HFFc6 (cell line): ENCODE results near the gene ABCB7. TPM values are rescaled to one million over a fixed set of nuclear protein-coding genes. Genes with fewer than 3 reads are reported as not detected.
"Not testable (repeated sequence)": the region's sequence is repeated elsewhere in the genome, so short reads cannot be mapped to it uniquely, and the experiment has no call there.

Experiments
- DNase-seq: peaks from one replicate; pipeline ENCODE4 v3.0.0-alpha.2; 2018
- H3K27ac Mint-ChIP-seq: 2 replicates; pipeline ENCODE4 v1.8.0; 2020; ENCODE audit warnings: mild to moderate bottlenecking, mixed read lengths
- H3K27me3 Mint-ChIP-seq: 2 replicates; pipeline ENCODE4 v1.8.0; 2021; ENCODE audit warnings: mild to moderate bottlenecking, moderate library complexity, mixed read lengths; ENCODE audit not compliant: insufficient read depth
- H3K36me3 Mint-ChIP-seq: 2 replicates; pipeline ENCODE4 v1.8.0; 2021; ENCODE audit warnings: low read depth, mixed read lengths
- H3K4me1 Mint-ChIP-seq: 2 replicates; pipeline ENCODE4 v1.8.0; 2020; ENCODE audit warnings: low read depth, mixed read lengths
- H3K4me3 Mint-ChIP-seq: 2 replicates; pipeline ENCODE4 v1.8.0; 2020; ENCODE audit warnings: mild to moderate bottlenecking, moderate library complexity, mixed read lengths
- H3K9me3 Mint-ChIP-seq: 2 replicates; pipeline ENCODE4 v1.8.0; 2020; ENCODE audit warnings: mild to moderate bottlenecking, mixed read lengths
- total RNA-seq, 6 experiments: library from RNA; stranded (reverse); fragmentation: NEBNext Ultra II Directional; extraction: Animal tissue kit (Norgen Biotek cat#: 25700); gene quantifications; 2 replicates in 1 of 6; 3 replicates in 5 of 6; pipeline ENCODE4 v1.2.3, GENCODE V29; 2021
- TF ChIP-seq, protein P1 (sequence below): fragments of 200-600 bp; sonication (generic); IDR thresholded peaks from 2 replicates; pipeline ENCODE4 v1.5.0; 2021; ENCODE audit warnings: antibody characterized with exemption, mild to moderate bottlenecking

Gene ABCB7
- total RNA-seq, 6 experiments from 2014 or later: 15.0 to 16.7 (median 15.5) TPM

DNA sequence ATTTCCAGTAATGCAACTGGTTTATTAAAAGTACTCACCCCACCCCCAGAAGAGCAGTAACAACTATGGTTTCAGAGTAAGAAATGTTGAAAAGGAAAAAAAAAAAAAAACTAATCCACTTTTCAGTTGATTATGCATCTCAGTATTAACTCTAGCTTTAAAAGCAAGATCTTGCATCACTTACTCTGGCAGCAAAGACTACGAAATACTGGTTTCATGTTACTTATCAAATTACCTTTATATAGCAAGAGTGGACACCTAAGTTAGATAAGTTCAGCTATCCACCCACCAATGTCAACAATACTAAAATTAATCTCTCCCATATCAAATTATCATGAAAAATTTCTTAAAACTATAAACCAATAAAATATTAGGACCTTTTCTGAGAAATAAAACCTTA lies 105.0 kb downstream of the ABCB7 start:
- Mint-ChIP-seq H3K36me3 (peaks cover 4% of the 10 kb centered on the region; the same call in 1 of the 2 replicates), H3K27ac (no peak overlapping the region), H3K9me3 (no peaks in the 10 kb centered on the region), H3K4me3 (no peak overlapping the region), H3K4me1 (no peaks in the 10 kb centered on the region), H3K27me3 (no peaks in the 10 kb centered on the region)
- no peak for DNase-seq
- TF ChIP-seq, protein P1, sequence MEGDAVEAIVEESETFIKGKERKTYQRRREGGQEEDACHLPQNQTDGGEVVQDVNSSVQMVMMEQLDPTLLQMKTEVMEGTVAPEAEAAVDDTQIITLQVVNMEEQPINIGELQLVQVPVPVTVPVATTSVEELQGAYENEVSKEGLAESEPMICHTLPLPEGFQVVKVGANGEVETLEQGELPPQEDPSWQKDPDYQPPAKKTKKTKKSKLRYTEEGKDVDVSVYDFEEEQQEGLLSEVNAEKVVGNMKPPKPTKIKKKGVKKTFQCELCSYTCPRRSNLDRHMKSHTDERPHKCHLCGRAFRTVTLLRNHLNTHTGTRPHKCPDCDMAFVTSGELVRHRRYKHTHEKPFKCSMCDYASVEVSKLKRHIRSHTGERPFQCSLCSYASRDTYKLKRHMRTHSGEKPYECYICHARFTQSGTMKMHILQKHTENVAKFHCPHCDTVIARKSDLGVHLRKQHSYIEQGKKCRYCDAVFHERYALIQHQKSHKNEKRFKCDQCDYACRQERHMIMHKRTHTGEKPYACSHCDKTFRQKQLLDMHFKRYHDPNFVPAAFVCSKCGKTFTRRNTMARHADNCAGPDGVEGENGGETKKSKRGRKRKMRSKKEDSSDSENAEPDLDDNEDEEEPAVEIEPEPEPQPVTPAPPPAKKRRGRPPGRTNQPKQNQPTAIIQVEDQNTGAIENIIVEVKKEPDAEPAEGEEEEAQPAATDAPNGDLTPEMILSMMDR: no peak

DNA sequence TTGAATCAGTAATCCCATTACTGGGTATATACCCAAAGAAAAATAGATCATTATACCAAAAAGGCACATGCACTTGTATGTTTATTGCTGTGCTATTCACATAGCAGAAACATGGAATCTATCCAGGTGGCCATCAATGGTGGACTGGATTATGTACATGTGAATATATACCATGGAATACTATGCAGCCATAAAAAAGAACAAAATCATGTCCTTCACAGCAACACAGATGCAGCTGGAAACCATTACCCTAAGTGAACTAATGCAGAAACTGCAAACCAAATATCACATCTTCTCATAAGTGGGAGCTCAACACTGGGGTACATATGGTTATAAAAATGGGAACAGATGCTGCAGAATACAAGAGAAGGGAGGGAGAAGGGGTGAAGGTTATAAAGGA lies 110.7 kb downstream of the ABCB7 start:
- Mint-ChIP-seq H3K4me3 (no peak overlapping the region), H3K36me3 (peaks cover 4% of the 10 kb centered on the region; the same call in 1 of the 2 replicates), H3K4me1 (no peaks in the 10 kb centered on the region)

DNA sequence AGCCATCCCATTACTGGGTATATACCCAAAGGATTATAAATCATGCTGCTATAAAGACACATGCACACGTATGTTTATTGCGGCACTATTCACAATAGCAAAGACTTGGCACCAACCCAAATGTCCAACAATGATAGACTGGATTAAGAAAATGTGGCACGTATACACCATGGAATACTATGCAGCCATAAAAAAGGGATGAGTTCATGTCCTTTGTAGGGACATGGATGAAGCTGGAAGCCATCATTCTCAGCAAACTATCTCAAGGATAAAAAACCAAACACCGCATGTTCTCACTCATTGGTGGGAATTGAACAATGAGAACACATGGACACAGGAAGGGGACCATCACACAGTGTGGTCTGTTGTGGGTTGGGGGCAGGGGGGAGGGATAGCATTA lies 111.9 kb downstream of the ABCB7 start:
- DNase-seq, H3K27ac Mint-ChIP-seq, H3K9me3 Mint-ChIP-seq, H3K4me1 Mint-ChIP-seq, H3K36me3 Mint-ChIP-seq, H3K4me3 Mint-ChIP-seq, H3K27me3 Mint-ChIP-seq: not testable (repeated sequence)

More for the DNA sequence above, 110.7 kb downstream of the ABCB7 start:
- H3K27me3 Mint-ChIP-seq: no peaks in the 10 kb centered on the region
- DNase-seq: no peak
- H3K27ac Mint-ChIP-seq: no peak overlapping the region
- TF ChIP-seq, protein P1: no peak
- no peaks in the 10 kb centered on the region for H3K9me3 Mint-ChIP-seq

DNA sequence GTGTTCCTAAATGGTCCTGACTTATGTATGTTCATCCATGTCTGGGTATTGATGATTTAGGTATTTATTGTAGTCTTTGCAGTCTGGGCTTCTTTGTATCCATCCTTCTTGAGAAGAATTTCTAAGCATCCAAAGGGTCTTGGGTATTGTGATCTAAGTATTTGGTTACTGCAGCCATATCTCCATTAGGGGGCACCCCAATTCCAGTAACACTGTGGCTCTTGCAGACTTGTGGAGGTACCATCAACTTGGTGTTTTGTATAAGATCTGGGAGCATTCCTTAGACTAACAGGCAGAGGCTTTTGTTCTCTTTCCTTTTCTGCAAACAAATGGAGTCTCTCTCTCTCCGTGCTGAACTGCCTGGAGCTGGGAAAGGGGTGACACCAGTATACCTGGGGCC lies 117.2 kb downstream of the ABCB7 start:
- DNase-seq: peak; percentile 1
- Mint-ChIP-seq H3K4me3 (no peak overlapping the region), H3K27ac (no peak overlapping the region), H3K27me3 (no peaks in the 10 kb centered on the region), H3K4me1 (no peaks in the 10 kb centered on the region), H3K36me3 (no peaks in the 10 kb centered on the region), H3K9me3 (peaks cover 10% of the 10 kb centered on the region)
- TF ChIP-seq, protein P1: peak; percentile 61; the same call in 1 of the 2 replicates

Other genes starting within 250 kb of the ABCB7 start
- not detected for gene NEXMIF, start 230.8 kb downstream of the ABCB7 start, total RNA-seq
- gene UPRT, start 117.8 kb upstream of the ABCB7 start, total RNA-seq: 10 to 100 TPM in 3 of 6 experiments, 1 to 10 TPM in 3; 8.4 to 11.1 (median 9.9) TPM